Bronchial epithelial cell (primary cell): ENCODE measurements around the gene ZNRF2. TPM values are rescaled to one million over a fixed set of nuclear protein-coding genes. Genes with fewer than 3 reads are reported as not detected.
"Not testable (repeated sequence)": the region's sequence is repeated elsewhere in the genome, so short reads cannot be mapped to it uniquely, and the experiment has no call there.

Source experiments
- DNase-seq: peaks from one replicate; pipeline ENCODE4 v3.0.0-alpha.2; 2010; ENCODE audit warnings: low read depth
- FAIRE-seq: peaks from 2 replicates; lab custom pipeline; 2011; peaks lifted over from hg19 to GRCh38; lab: Jason Lieb, UNC
- H3K27me3 ChIP-seq: 2 replicates; pipeline ENCODE4 v1.5.1; 2011; ENCODE audit warnings: low read length; ENCODE audit not compliant: control insufficient read depth, insufficient read depth
- H3K36me3 ChIP-seq: 2 replicates; pipeline ENCODE4 v1.5.1; 2011; ENCODE audit warnings: low read length; ENCODE audit not compliant: control insufficient read depth, insufficient read depth
- H3K4me3 ChIP-seq: 2 replicates; pipeline ENCODE4 v1.5.1; 2011; ENCODE audit warnings: mild to moderate bottlenecking, low read depth, low read length, control low read depth
- CTCF ChIP-seq: IDR thresholded peaks from 2 replicates; pipeline ENCODE4 v1.5.1; 2011; ENCODE audit warnings: mild to moderate bottlenecking, moderate library complexity, low read length, control low read depth, inconsistent platforms; ENCODE audit not compliant: insufficient read depth, severe bottlenecking
- total RNA-seq: library from RNA; depleted of rRNA; stranded (reverse); fragments of >200 nt; gene quantifications from 2 replicates; pipeline ENCODE4 v1.2.1, GENCODE V29; 2014

The ZNRF2 gene
- total RNA-seq, 1 donor from 2014 or later = 18.4 TPM

GRCh38 chr7:30285067-30285535 is 704 bp downstream of the ZNRF2 start:
- FAIRE-seq = no peak
- no peaks in the 10 kb centered on the region for H3K27me3 ChIP-seq
- DNase-seq = no peak
- no peaks in the 10 kb centered on the region for H3K36me3 ChIP-seq
- peak overlapping the region; percentile 72 for H3K4me3 ChIP-seq
- TF ChIP-seq CTCF = no peak

GRCh38 chr7:30285536-30286284 is 1.3 kb downstream of the ZNRF2 start:
- TF ChIP-seq CTCF = no peak
- no peaks in the 10 kb centered on the region for H3K27me3 ChIP-seq
- H3K4me3 ChIP-seq = peak overlapping the region; percentile 72
- FAIRE-seq = no peak
- no peaks in the 10 kb centered on the region for H3K36me3 ChIP-seq
- DNase-seq = peak; percentile 44

- DNase-seq = no peak
- Histone ChIP-seq H3K27me3 (no peaks in the 10 kb centered on the region), H3K4me3 (peak overlapping the region; percentile 72), H3K36me3 (no peaks in the 10 kb centered on the region)
- no peak for FAIRE-seq
- TF ChIP-seq CTCF = no peak
Measured at GRCh38 chr7:30286749-30287148, 2.4 kb downstream of the ZNRF2 start.

- FAIRE-seq, H3K27me3 ChIP-seq, H3K36me3 ChIP-seq: not testable (repeated sequence)
- DNase-seq = peak; percentile 20
- H3K4me3 ChIP-seq = peak overlapping the region; percentile 18
Measured at GRCh38 chr7:30287625-30288024, 3.2 kb downstream of the ZNRF2 start.

- H3K4me3 ChIP-seq, H3K36me3 ChIP-seq, FAIRE-seq, H3K27me3 ChIP-seq, DNase-seq: not testable (repeated sequence)
Measured at GRCh38 chr7:30289634-30290033, 5.2 kb downstream of the ZNRF2 start.

- not testable (repeated sequence) for H3K27me3 ChIP-seq, H3K36me3 ChIP-seq, H3K4me3 ChIP-seq, FAIRE-seq
- DNase-seq = peak; percentile 61
Measured at GRCh38 chr7:30290317-30290716, 5.9 kb downstream of the ZNRF2 start.

- DNase-seq, FAIRE-seq, H3K36me3 ChIP-seq, H3K4me3 ChIP-seq, H3K27me3 ChIP-seq: not testable (repeated sequence)
Measured at GRCh38 chr7:30292416-30293038, 8.1 kb downstream of the ZNRF2 start.

GRCh38 chr7:30296304-30296703 is 11.9 kb downstream of the ZNRF2 start:
- not testable (repeated sequence) for DNase-seq, FAIRE-seq, H3K4me3 ChIP-seq, H3K27me3 ChIP-seq, H3K36me3 ChIP-seq

- DNase-seq, H3K4me3 ChIP-seq, H3K36me3 ChIP-seq, H3K27me3 ChIP-seq, FAIRE-seq: not testable (repeated sequence)
Measured at GRCh38 chr7:30297499-30297898, 13.1 kb downstream of the ZNRF2 start.

- not testable (repeated sequence) for H3K4me3 ChIP-seq, H3K27me3 ChIP-seq, H3K36me3 ChIP-seq, FAIRE-seq, DNase-seq
Measured at GRCh38 chr7:30298409-30298808, 14.0 kb downstream of the ZNRF2 start.
